Measurements from ENCODE around the gene ENPP7. TPM values are rescaled to one million over a fixed set of nuclear protein-coding genes. Genes with fewer than 3 reads are reported as not detected.

The ENPP7 gene
- total RNA-seq, 4 donors from 2014 or later: not detected

- DNase-seq: no peak
- H3K4me1 ChIP-seq: peaks cover 4 to 9% of the 10 kb centered on the region in 2 donors
- TF ChIP-seq POLR2A (IDR thresholded peaks at IDR 0.05) (no peak), CTCF (IDR thresholded peaks at IDR 0.05) (no peak)
- no peak overlapping the region for H3K27ac ChIP-seq
- intact Hi-C loops (cut with DNase I): no loop called here
- H3K36me3 ChIP-seq: no peaks in the 10 kb centered on the region
- no peaks in the 10 kb centered on the region for H3K27me3 ChIP-seq
- no peak overlapping the region for H3K4me3 ChIP-seq (replicated peaks in 1 of 3)
- H3K9me3 ChIP-seq: no peaks in the 10 kb centered on the region
- 44 to 71% methylated on average over 15 to 25 of the region's 26 CpGs for WGBS, 2 donors
These were observed 1.8 kb upstream of the ENPP7 start for GRCh38 chr17:79728908-79729471.

GRCh38 chr17:79729761-79730160, 982 bp upstream of the ENPP7 start:
- 96% methylated on average over 12 of the region's 12 CpGs for WGBS, 2 donors
- no peak for DNase-seq
- H3K4me1 ChIP-seq: peaks cover 4 to 9% of the 10 kb centered on the region in 2 donors
- intact Hi-C loops (cut with DNase I): no loop called here
- H3K27ac ChIP-seq: no peak overlapping the region
- no peaks in the 10 kb centered on the region for H3K36me3 ChIP-seq
- no peaks in the 10 kb centered on the region for H3K27me3 ChIP-seq
- no peak for TF ChIP-seq CTCF (IDR thresholded peaks at IDR 0.05)
- TF ChIP-seq POLR2A (IDR thresholded peaks at IDR 0.05): no peak
- H3K4me3 ChIP-seq (replicated peaks in 1 of 3): no peak overlapping the region
- H3K9me3 ChIP-seq: no peaks in the 10 kb centered on the region

- no peak for DNase-seq
- Histone ChIP-seq H3K4me1 (peaks cover 4 to 9% of the 10 kb centered on the region in 2 donors), H3K27me3 (no peaks in the 10 kb centered on the region), H3K4me3 (replicated peaks in 1 of 3) (no peak overlapping the region), H3K36me3 (no peaks in the 10 kb centered on the region), H3K27ac (no peak overlapping the region), H3K9me3 (no peaks in the 10 kb centered on the region)
- 85 to 96% methylated on average over 4 to 5 of the region's 5 CpGs for WGBS, 2 donors
- intact Hi-C loops (cut with DNase I): no loop called here
- TF ChIP-seq CTCF (IDR thresholded peaks at IDR 0.05) (no peak), POLR2A (IDR thresholded peaks at IDR 0.05) (no peak)
These were observed 340 bp upstream of the ENPP7 start for GRCh38 chr17:79730437-79730768.

- H3K9me3 ChIP-seq: no peaks in the 10 kb centered on the region
- H3K4me3 ChIP-seq (replicated peaks in 1 of 3): no peak overlapping the region
- no peak for TF ChIP-seq CTCF (IDR thresholded peaks at IDR 0.05)
- no peak for TF ChIP-seq POLR2A (IDR thresholded peaks at IDR 0.05)
- no peaks in the 10 kb centered on the region for H3K27me3 ChIP-seq
- H3K27ac ChIP-seq: no peak overlapping the region
- intact Hi-C loops (cut with DNase I): no loop called here
- no peaks in the 10 kb centered on the region for H3K36me3 ChIP-seq
- H3K4me1 ChIP-seq: peaks cover 4 to 9% of the 10 kb centered on the region in 2 donors
- 83 to 90% methylated on average over 10 of the region's 10 CpGs for WGBS, 2 donors
- DNase-seq: no peak
These were observed 1.5 kb downstream of the ENPP7 start for GRCh38 chr17:79732254-79732653.

GRCh38 chr17:79732804-79733691, 2.3 kb downstream of the ENPP7 start:
- Histone ChIP-seq H3K4me3 (replicated peaks in 1 of 3) (no peak overlapping the region), H3K27me3 (no peaks in the 10 kb centered on the region), H3K9me3 (no peaks in the 10 kb centered on the region), H3K27ac (no peak overlapping the region), H3K36me3 (no peaks in the 10 kb centered on the region), H3K4me1 (peaks cover 4 to 9% of the 10 kb centered on the region in 2 donors)
- WGBS, 2 donors: 67 to 70% methylated on average over 33 of the region's 35 CpGs
- intact Hi-C loops (cut with DNase I): no loop called here
- TF ChIP-seq POLR2A (IDR thresholded peaks at IDR 0.05) (no peak), CTCF (IDR thresholded peaks at IDR 0.05) (no peak)
- no peak for DNase-seq
